Trophoblast cell (in vitro differentiated cells and primary cell): Measurements from ENCODE around the gene ABCF1.
A peak's percentile ranks its signal among the peaks of the same experiment; 100 is the strongest.
"Not testable (repeated sequence)": the region's sequence is repeated elsewhere in the genome, so short reads cannot be mapped to it uniquely, and the experiment has no call there.

Experiments
- DNase-seq, 2 donors: peaks; one replicate each; pipeline ENCODE4 v3.0.0-alpha.2; 2016
- H2AFZ ChIP-seq: 2 replicates; pipeline ENCODE4 v1.6.1; 2013; ENCODE audit warnings: low read length, moderate library complexity, mild to moderate bottlenecking; ENCODE audit not compliant: insufficient read depth, poor library complexity
- H2AK5ac ChIP-seq: 2 replicates; pipeline ENCODE4 v1.6.1; 2013; ENCODE audit warnings: mild to moderate bottlenecking, low read length
- H2BK120ac ChIP-seq: 2 replicates; pipeline ENCODE4 v1.6.1; 2013; ENCODE audit warnings: low read length, mild to moderate bottlenecking, moderate library complexity; ENCODE audit not compliant: insufficient read depth, poor library complexity
- H2BK12ac ChIP-seq: 2 replicates; pipeline ENCODE4 v1.6.1; 2013; ENCODE audit warnings: mild to moderate bottlenecking, low read length, moderate library complexity
- H2BK5ac ChIP-seq: 2 replicates; pipeline ENCODE4 v1.6.1; 2013; ENCODE audit warnings: low read length, low read depth, moderate library complexity, mild to moderate bottlenecking; ENCODE audit not compliant: poor library complexity
- H3K14ac ChIP-seq: 2 replicates; pipeline ENCODE4 v1.6.1; 2013; ENCODE audit warnings: mild to moderate bottlenecking, low read length
- H3K18ac ChIP-seq: 2 replicates; pipeline ENCODE4 v1.6.1; 2013; ENCODE audit warnings: mild to moderate bottlenecking, low read length
- H3K23ac ChIP-seq: 2 replicates; pipeline ENCODE4 v1.6.1; 2013; ENCODE audit warnings: low read length
- H3K27ac ChIP-seq: 2 replicates; pipeline ENCODE4 v1.5.1; 2013; ENCODE audit warnings: low read depth, mild to moderate bottlenecking, inconsistent platforms, low read length, moderate library complexity
- H3K27me3 ChIP-seq: 2 replicates; pipeline ENCODE4 v1.6.1; 2013; ENCODE audit warnings: inconsistent platforms, mild to moderate bottlenecking, low read length, moderate library complexity; ENCODE audit not compliant: insufficient read depth
- H3K36me3 ChIP-seq, 2 experiments: 1 replicate in 1 of 2; 2 replicates in 1 of 2; pipeline ENCODE4 v1.6.1; 2013; ENCODE audit warnings: low read length in 2 of 2, mild to moderate bottlenecking in 2 of 2, moderate library complexity in 1 of 2; ENCODE audit not compliant: insufficient read depth in 2 of 2, control insufficient read depth in 1 of 2
- H3K4ac ChIP-seq: 2 replicates; pipeline ENCODE4 v1.6.1; 2013; ENCODE audit warnings: low read depth, mild to moderate bottlenecking, low read length, moderate library complexity
- H3K4me1 ChIP-seq, 2 experiments: 1 replicate in 1 of 2; 2 replicates in 1 of 2; pipeline ENCODE4 v1.6.1; 2013; ENCODE audit warnings: low read length in 2 of 2, mild to moderate bottlenecking in 2 of 2, moderate library complexity in 1 of 2; ENCODE audit not compliant: insufficient read depth in 2 of 2, control insufficient read depth in 1 of 2
- H3K4me2 ChIP-seq: 2 replicates; pipeline ENCODE4 v1.6.1; 2013; ENCODE audit warnings: inconsistent platforms, mild to moderate bottlenecking, low read length, moderate library complexity
- H3K4me3 ChIP-seq: 2 replicates; pipeline ENCODE4 v1.5.1; 2013; ENCODE audit warnings: mild to moderate bottlenecking, low read depth, low read length, inconsistent platforms
- H3K79me1 ChIP-seq: one replicate; pipeline ENCODE4 v1.6.1; 2013; ENCODE audit warnings: low read length
- H3K79me2 ChIP-seq: 2 replicates; pipeline ENCODE4 v1.6.1; 2013; ENCODE audit warnings: low read length, mild to moderate bottlenecking; ENCODE audit not compliant: control insufficient read depth, insufficient read depth, poor library complexity
- H3K9ac ChIP-seq: 2 replicates; pipeline ENCODE4 v1.6.1; 2013; ENCODE audit warnings: mild to moderate bottlenecking, low read length
- H3K9me3 ChIP-seq: 2 replicates; pipeline ENCODE4 v1.6.1; 2013; ENCODE audit warnings: low read depth, mild to moderate bottlenecking, control low read depth, inconsistent platforms, low read length; ENCODE audit not compliant: insufficient read depth
- H4K12ac ChIP-seq: 2 replicates; pipeline ENCODE4 v1.6.1; 2013; ENCODE audit warnings: low read depth, mild to moderate bottlenecking, low read length, moderate library complexity
- H4K8ac ChIP-seq: 2 replicates; pipeline ENCODE4 v1.6.1; 2013; ENCODE audit warnings: low read depth, mild to moderate bottlenecking, low read length, moderate library complexity
- H4K91ac ChIP-seq: one replicate; pipeline ENCODE4 v1.6.1; 2013; ENCODE audit warnings: low read depth, mild to moderate bottlenecking, low read length, moderate library complexity
- WGBS: extraction: QIAGEN DNeasy Blood & Tissue Kit; methylation state at CpG from one replicate; pipeline ENCODE4 v1.1.7; 2013; ENCODE audit warnings: missing lambda C conversion rate; ENCODE audit not compliant: insufficient read length, insufficient coverage; ENCODE audit errors: extremely low coverage; 5-methylcytosine and 5-hydroxymethylcytosine counted together

The ABCF1 gene

DNA sequence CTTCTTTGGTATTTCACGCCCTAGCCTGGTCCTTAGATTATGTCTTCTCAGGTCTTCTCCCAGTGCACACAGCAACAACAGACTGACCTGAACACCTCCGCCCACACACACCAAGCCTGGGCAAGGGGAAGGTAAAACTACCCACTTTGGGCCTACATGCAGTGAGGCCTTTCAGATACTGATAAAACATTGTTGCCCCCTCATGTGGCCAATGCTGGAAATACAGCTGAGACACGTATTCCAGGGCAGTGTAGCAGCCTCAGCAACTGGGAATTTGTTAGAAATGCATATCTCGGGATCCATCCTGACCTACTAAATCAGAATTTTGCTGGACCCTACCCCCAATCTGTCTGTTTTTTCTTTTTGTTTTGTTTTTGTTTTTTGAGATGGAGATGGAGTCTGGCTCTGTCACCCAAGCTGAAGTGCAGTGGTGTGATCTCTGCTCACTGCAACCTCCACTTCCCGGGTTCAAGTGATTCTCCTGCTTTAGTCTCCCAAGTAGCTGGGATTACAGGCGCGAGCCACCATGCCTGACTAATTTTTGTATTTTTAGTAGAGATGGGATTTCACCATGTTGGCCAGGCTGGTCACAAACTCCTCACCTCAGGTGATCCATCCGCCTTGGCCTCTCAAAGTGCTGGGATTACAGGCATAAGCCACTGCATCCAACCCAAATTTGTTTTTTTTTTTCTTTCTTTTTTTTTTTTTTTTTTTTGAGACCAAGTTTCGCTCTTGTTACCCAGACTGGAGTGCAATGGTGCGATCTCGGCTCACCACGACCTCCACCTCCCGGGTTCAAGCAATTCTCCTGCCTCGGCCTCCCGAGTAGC lies 26.3 kb downstream of the ABCF1 start:
- not testable (repeated sequence) for H4K12ac ChIP-seq, H3K9me3 ChIP-seq, H3K27ac ChIP-seq, H3K23ac ChIP-seq, H2BK5ac ChIP-seq, H3K18ac ChIP-seq, H2BK12ac ChIP-seq, H3K4ac ChIP-seq, H3K79me2 ChIP-seq, H2AK5ac ChIP-seq, H3K4me1 ChIP-seq, H3K79me1 ChIP-seq, H4K91ac ChIP-seq, H2BK120ac ChIP-seq, H2AFZ ChIP-seq, H3K27me3 ChIP-seq, H3K4me3 ChIP-seq, H3K9ac ChIP-seq, H3K4me2 ChIP-seq, H4K8ac ChIP-seq, H3K14ac ChIP-seq
- H3K36me3 ChIP-seq, result peaks cover 30 to 36% of the 10 kb centered on the region in 2 experiments
- DNase-seq, result peak; percentile 87 to 95
- WGBS, result no CpG with 5 or more reads among the region's 15 CpGs

DNA sequence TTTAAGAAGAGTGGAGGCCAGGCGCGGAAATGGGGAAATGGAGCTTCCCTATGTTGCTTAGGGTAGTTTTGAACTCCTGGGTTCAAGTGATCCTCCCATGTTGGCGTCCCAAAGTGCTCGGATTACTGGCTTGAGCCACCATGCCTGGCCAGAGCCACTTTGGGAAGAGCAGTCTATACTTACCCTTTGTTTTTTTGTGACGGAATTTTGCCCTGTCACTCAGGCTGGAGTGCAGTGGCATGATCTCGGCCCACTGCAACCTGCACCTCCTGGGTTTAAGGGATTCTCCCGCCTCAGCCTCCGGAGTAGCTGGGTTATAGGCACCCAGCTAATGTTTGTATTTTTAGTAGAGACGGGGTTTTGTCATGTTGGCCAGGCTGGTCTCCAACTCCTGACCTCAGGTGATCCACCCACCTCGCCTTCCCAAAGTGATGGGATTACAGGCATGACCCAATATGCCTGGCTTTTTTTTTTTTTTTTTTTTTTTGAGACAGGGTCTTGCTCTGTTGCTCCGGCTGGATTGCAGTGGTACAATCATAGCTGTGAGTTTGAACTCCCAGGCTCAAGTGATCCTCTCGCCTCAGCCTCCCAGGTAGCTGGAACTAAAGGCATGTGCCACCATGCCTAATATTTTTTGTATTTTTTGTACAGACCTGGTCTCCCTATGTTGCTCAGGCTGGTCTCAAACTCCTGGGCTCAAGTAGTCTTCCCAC lies 27.8 kb downstream of the ABCF1 start:
- Histone ChIP-seq H3K36me3 (peaks cover 42 to 47% of the 10 kb centered on the region in 2 experiments), H3K4me3 (no peak overlapping the region), H4K8ac (no peak overlapping the region), H2AFZ (no peak overlapping the region), H4K12ac (no peak overlapping the region), H3K14ac (no peak overlapping the region), H3K9me3 (no peaks in the 10 kb centered on the region), H3K79me2 (no peaks in the 10 kb centered on the region), H3K9ac (no peak overlapping the region), H3K4me1 (no peaks in the 10 kb centered on the region), H3K23ac (no peak overlapping the region), H4K91ac (no peak overlapping the region), H3K4ac (no peak overlapping the region), H2BK5ac (no peak overlapping the region), H3K27me3 (no peaks in the 10 kb centered on the region), H3K79me1 (no peaks in the 10 kb centered on the region), H3K4me2 (no peak overlapping the region), H3K18ac (no peak overlapping the region), H2AK5ac (no peak overlapping the region), H2BK120ac (no peak overlapping the region), H3K27ac (no peak overlapping the region), H2BK12ac (no peak overlapping the region)
- DNase-seq, result no peak
- WGBS, result no CpG with 5 or more reads among the region's 12 CpGs

DNA sequence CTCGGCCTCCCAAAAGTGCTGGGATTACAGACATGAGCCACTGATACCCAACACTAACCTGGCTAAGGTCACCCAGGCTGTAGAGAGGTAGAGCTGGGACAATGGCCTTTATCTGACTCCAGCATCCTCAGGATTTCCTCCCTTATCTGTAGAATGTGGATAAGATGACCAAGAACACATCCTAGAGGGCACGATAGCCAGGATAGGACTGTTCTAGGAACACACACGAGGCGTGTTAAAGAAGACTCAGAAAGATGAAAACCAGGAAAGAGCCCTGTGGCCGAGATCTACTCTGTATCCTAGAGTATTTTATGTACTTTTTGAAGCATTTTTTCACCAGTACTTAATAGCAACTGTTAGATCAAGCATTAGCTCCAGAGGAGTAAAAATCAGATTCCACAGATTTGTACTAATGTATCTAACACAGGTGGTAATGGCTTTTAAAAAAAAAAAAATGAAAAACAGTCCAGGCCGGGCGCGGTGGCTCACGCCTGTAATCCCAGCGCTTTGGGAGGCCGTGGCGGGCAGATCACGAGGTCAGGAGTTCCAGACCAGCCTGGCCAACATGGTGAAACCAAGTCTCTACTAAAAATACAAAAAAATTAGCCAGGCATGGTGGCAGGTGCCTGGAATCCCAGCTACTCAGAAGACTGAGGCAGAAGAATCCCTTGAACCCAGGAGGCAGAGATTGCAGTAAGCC lies 28.5 kb downstream of the ABCF1 start:
- Histone ChIP-seq H4K12ac (no peak overlapping the region), H3K4me2 (no peak overlapping the region), H3K9ac (no peak overlapping the region), H3K23ac (no peak overlapping the region), H3K14ac (no peak overlapping the region), H3K4me1 (no peaks in the 10 kb centered on the region), H4K8ac (no peak overlapping the region), H2BK120ac (no peak overlapping the region), H2BK12ac (no peak overlapping the region), H3K79me1 (no peaks in the 10 kb centered on the region), H4K91ac (no peak overlapping the region), H3K79me2 (no peaks in the 10 kb centered on the region), H2AFZ (no peak overlapping the region), H3K18ac (no peak overlapping the region), H3K27ac (no peak overlapping the region), H3K36me3 (peaks cover 43 to 49% of the 10 kb centered on the region in 2 experiments), H2AK5ac (no peak overlapping the region), H3K4ac (no peak overlapping the region), H3K4me3 (no peak overlapping the region), H2BK5ac (no peak overlapping the region), H3K27me3 (no peaks in the 10 kb centered on the region), H3K9me3 (no peaks in the 10 kb centered on the region)
- no peak for DNase-seq
- WGBS, result no CpG with 5 or more reads among the region's 13 CpGs

DNA sequence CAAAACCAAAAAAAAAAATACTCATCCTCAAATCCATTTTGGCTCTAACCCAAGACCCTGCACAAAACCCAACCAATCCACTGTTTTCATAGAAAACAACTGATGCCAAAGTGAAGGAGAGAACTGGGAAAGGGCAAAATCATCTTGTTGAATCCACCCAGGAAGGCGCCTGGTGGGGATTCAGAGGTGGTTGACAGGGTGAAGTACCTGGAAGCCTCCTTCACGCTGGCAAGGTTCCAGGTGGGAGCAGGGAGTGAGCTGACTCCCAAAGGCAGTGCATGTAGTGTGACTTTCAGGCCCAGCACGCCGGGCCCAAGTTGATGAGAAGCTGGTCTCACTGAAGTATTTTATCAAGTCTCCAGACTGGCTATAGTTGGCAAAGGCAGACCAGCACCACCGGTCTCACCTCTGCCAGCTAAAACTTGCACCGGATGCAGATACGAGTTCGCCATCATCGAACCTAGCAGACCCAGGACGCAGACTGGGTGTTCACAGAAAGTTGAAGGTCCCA lies 29.3 kb downstream of the ABCF1 start:
- no peak overlapping the region for H4K91ac ChIP-seq
- no peak overlapping the region for H3K4ac ChIP-seq
- no peaks in the 10 kb centered on the region for H3K79me1 ChIP-seq
- no peak overlapping the region for H2BK12ac ChIP-seq
- no peak overlapping the region for H3K4me3 ChIP-seq
- no peaks in the 10 kb centered on the region for H3K4me1 ChIP-seq
- H3K4me2 ChIP-seq, result no peak overlapping the region
- H2BK5ac ChIP-seq, result no peak overlapping the region
- H3K9ac ChIP-seq, result no peak overlapping the region
- no peaks in the 10 kb centered on the region for H3K27me3 ChIP-seq
- no peak overlapping the region for H4K12ac ChIP-seq
- H3K14ac ChIP-seq, result no peak overlapping the region
- H4K8ac ChIP-seq, result no peak overlapping the region
- no peak overlapping the region for H3K23ac ChIP-seq
- H3K79me2 ChIP-seq, result no peaks in the 10 kb centered on the region
- H2AK5ac ChIP-seq, result no peak overlapping the region
- H2BK120ac ChIP-seq, result no peak overlapping the region
- H3K9me3 ChIP-seq, result no peaks in the 10 kb centered on the region
- peaks cover 50 to 52% of the 10 kb centered on the region in 2 experiments for H3K36me3 ChIP-seq
- no peak overlapping the region for H3K27ac ChIP-seq
- no peak for DNase-seq
- WGBS, result no CpG with 5 or more reads among the region's 10 CpGs
- H3K18ac ChIP-seq, result no peak overlapping the region
- no peak overlapping the region for H2AFZ ChIP-seq
